ENCODE results near the gene ATAD5.

GRCh38 chr17:30917050-30917449, 85.3 kb downstream of the ATAD5 start:
- TF ChIP-seq BHLHE40 (IDR thresholded peaks at IDR 0.05; ENCODE audit: low read depth, low read length) (no peak), CTCF (conservative IDR thresholded peaks at IDR 0.05; ENCODE audit: low read depth, low read length) (no peak), FOS (IDR thresholded peaks at IDR 0.05; ENCODE audit: low read depth, low read length) (no peak), RFX5 (IDR thresholded peaks at IDR 0.05; ENCODE audit: low read depth, low read length) (no peak), POLR2A (IDR thresholded peaks at IDR 0.05; ENCODE audit: low read depth, low read length) (no peak), RAD21 (IDR thresholded peaks at IDR 0.05; ENCODE audit: low read length) (no peak), NFE2L2 (IDR thresholded peaks at IDR 0.05; ENCODE audit: low read depth, low read length) (no peak), SMC3 (IDR thresholded peaks at IDR 0.05; ENCODE audit: low read depth, low read length) (no peak), RCOR1 (IDR thresholded peaks at IDR 0.05; ENCODE audit: insufficient replicate concordance, low read length) (no peak)
